Measurements from ENCODE around the gene RPL13. TPM values are rescaled to one million over a fixed set of nuclear protein-coding genes. Genes with fewer than 3 reads are reported as not detected.

RPL13 gene
- total and polyA plus RNA-seq, 2 of the 13 experiments (the other 11 are each of a cell fraction or from before 2014, with no cell fraction given), result 2,988 to 4,411 TPM

GRCh38 chr16:89561884-89562599 is 1.6 kb downstream of the RPL13 start (continued):
- TF ChIP-seq PRDM10 (CRISPR knock-in tag; IDR thresholded peaks at IDR 0.05; ENCODE audit: low read depth) (no peak), ZNF740 (CRISPR knock-in tag; IDR thresholded peaks at IDR 0.05) (no peak), RFXANK (CRISPR knock-in tag; IDR thresholded peaks at IDR 0.05) (no peak), ZNF775 (CRISPR knock-in tag; IDR thresholded peaks at IDR 0.05; ENCODE audit: borderline replicate concordance) (no peak), ZNF605 (CRISPR knock-in tag; IDR thresholded peaks at IDR 0.05) (no peak; the same call in 1 of the 2 replicates), ZNF547 (CRISPR knock-in tag; IDR thresholded peaks at IDR 0.05) (no peak), ARNTL (CRISPR knock-in tag; IDR thresholded peaks at IDR 0.05) (peak; percentile 56; the same call in 1 of the 2 replicates), TMF1 (CRISPR knock-in tag; IDR thresholded peaks at IDR 0.05; ENCODE audit: low read depth) (no peak), ZFYVE20 (CRISPR knock-in tag; IDR thresholded peaks at IDR 0.05; ENCODE audit: borderline replicate concordance, low read depth) (no peak), ZBTB4 (CRISPR knock-in tag; IDR thresholded peaks at IDR 0.05; ENCODE audit: borderline replicate concordance) (no peak), ZNF672 (CRISPR knock-in tag; IDR thresholded peaks at IDR 0.05) (0 out of 2 replicates have a peak, but pooled peaks have one; percentile 2), NR0B2 (CRISPR knock-in tag; IDR thresholded peaks at IDR 0.05) (no peak), HMG20B (CRISPR knock-in tag; conservative IDR thresholded peaks at IDR 0.05) (no peak), ZSCAN29 (CRISPR knock-in tag; conservative IDR thresholded peaks at IDR 0.05) (0 out of 2 replicates have a peak, but pooled peaks have one; percentile 52), RARG (CRISPR knock-in tag; IDR thresholded peaks at IDR 0.05; ENCODE audit: low read depth) (0 out of 2 replicates have a peak, but pooled peaks have one; percentile 75), BORCS8-MEF2B (CRISPR knock-in tag; IDR thresholded peaks at IDR 0.05) (no peak), ZNF782 (CRISPR knock-in tag; IDR thresholded peaks at IDR 0.05; ENCODE audit: borderline replicate concordance) (0 out of 2 replicates have a peak, but pooled peaks have one; percentile 20), ZNF460 (CRISPR knock-in tag; IDR thresholded peaks at IDR 0.05; ENCODE audit: borderline replicate concordance) (no peak), ATF2 (CRISPR knock-in tag; IDR thresholded peaks at IDR 0.05) (no peak), HOXA9 (CRISPR knock-in tag; IDR thresholded peaks at IDR 0.05; ENCODE audit: borderline replicate concordance) (no peak)
